ENCODE measurements around the gene SEC24D. TPM values are rescaled to one million over a fixed set of nuclear protein-coding genes. Genes with fewer than 3 reads are reported as not detected.

SEC24D gene
- total and polyA plus RNA-seq, 2 of the 8 experiments (the other 6 are each of a cell fraction or from before 2014, with no cell fraction given) = 28.9 to 91.6 TPM

DNA sequence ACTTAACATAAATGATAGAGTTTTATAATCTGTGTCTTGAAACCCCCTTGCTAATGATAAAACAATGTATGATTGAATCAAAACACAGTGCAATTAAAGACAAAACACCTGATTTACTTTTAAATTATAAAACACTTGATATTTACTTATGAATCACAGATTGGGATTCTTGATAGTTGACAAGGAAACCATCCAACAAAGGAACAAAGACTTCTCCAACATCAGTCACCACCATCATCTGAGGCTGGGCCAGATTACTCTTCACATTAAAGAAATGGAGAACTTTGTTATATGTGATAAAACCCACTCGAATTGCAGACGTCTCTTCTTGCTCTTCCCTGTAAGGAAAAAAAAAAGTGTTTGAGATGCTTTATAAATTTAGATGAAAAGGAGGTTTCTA lies 83.4 kb downstream of the SEC24D start:
- WGBS, 2 experiments (ENCODE audit: extremely low coverage in 1 of 2, insufficient coverage in 1 of 2, insufficient read length in 1 of 2, insufficient replicate concordance in 2 of 2, low coverage in 1 of 2, low lambda C conversion rate in 2 of 2, missing lambda C conversion rate in 1 of 2) = 91% methylated on average over 2 of the region's 2 CpGs; no CpG with 5 or more reads in 1 of the 2 experiments
- DNase-seq (ENCODE audit: low read depth in 1 of 2, low spot score in 2 of 2) (no peak), FAIRE-seq (no peak)
- Histone ChIP-seq H3K79me1 (ENCODE audit: low read depth, low read length) (no peaks in the 10 kb centered on the region), H3K23ac (ENCODE audit: insufficient read length) (no peak overlapping the region), H4K8ac (ENCODE audit: extremely low read depth, insufficient read depth, low read length) (no peak overlapping the region), H4K5ac (ENCODE audit: insufficient read length, low read depth, low read length) (no peak overlapping the region), H3K4me3 (ENCODE audit: extremely low read depth in 1 of 4, insufficient read depth in 2 of 4, low read depth in 3 of 4, low read length in 4 of 4) (no peak overlapping the region), H2BK5ac (ENCODE audit: low read depth, low read length) (no peak overlapping the region), H3K27ac (ENCODE audit: low read depth, low read length) (no peak overlapping the region), H3K9ac (replicated peaks in 1 of 4; ENCODE audit: extremely low read depth in 1 of 4, low read depth in 3 of 4, low read length in 3 of 4) (no peak overlapping the region), H2AFZ (ENCODE audit: low read length) (no peak overlapping the region), H4K20me1 (replicated peaks in 1 of 2; ENCODE audit: control insufficient read depth in 1 of 2, insufficient read depth in 2 of 2, low read length in 2 of 2) (no peaks in the 10 kb centered on the region), H2BK20ac (ENCODE audit: low read length) (no peak overlapping the region), H2AK5ac (ENCODE audit: low read depth, low read length) (no peak overlapping the region), H2BK120ac (replicated peaks; ENCODE audit: low read depth, low read length) (no peak overlapping the region), H3K9me3 (ENCODE audit: insufficient read depth in 2 of 2, low read depth in 1 of 2, low read length in 1 of 2) (no peaks in the 10 kb centered on the region), H3K4ac (replicated peaks; ENCODE audit: insufficient read length, low read depth, low read length) (no peak overlapping the region), H3K18ac (ENCODE audit: extremely low read depth, low read length) (no peak overlapping the region), H3K23me2 (ENCODE audit: low read depth, low read length) (no peaks in the 10 kb centered on the region), H2BK15ac (ENCODE audit: low read length) (no peak overlapping the region), H3K79me2 (ENCODE audit: control insufficient read depth in 1 of 2, insufficient read depth in 2 of 2, low read length in 2 of 2) (no peaks in the 10 kb centered on the region), H2BK12ac (ENCODE audit: low read depth, low read length) (no peak overlapping the region), H3K27me3 (replicated peaks in 1 of 4; ENCODE audit: control insufficient read depth in 3 of 4, extremely low read depth in 1 of 4, insufficient read depth in 3 of 4, low read length in 3 of 4) (no peaks in the 10 kb centered on the region), H3K14ac (ENCODE audit: insufficient read length) (no peak overlapping the region), H3K36me3 (ENCODE audit: control insufficient read depth in 2 of 4, insufficient read depth in 4 of 4, low read length in 3 of 4) (peaks cover 4 to 35% (median 19%) of the 10 kb centered on the region in 4 experiments), H3K4me1 (replicated peaks in 1 of 4; ENCODE audit: control insufficient read depth in 3 of 4, insufficient read depth in 4 of 4, low read length in 3 of 4) (peaks cover 0 to 4% (median 0%) of the 10 kb centered on the region in 4 experiments; a peak in 2 of 7 replicates), H3K56ac (replicated peaks; ENCODE audit: insufficient read length, low read depth, low read length) (no peak overlapping the region), H4K91ac (replicated peaks; ENCODE audit: insufficient read length, low read length) (no peak overlapping the region), H3K4me2 (ENCODE audit: insufficient read depth in 1 of 2, low read depth in 2 of 2, low read length in 2 of 2) (no peak overlapping the region)
- ChIA-PET POLR2A (ENCODE audit: partially characterized antibody) (no interaction called here), CTCF (ENCODE audit: partially characterized antibody) (interaction anchor here (0.5 to 1.2 kb wide), 3 partner anchors 10 to 215 kb away, joined by 3 to 4 read pairs (median 3); no protein-coding TSS in a partner anchor)
- TF ChIP-seq, protein P1, sequence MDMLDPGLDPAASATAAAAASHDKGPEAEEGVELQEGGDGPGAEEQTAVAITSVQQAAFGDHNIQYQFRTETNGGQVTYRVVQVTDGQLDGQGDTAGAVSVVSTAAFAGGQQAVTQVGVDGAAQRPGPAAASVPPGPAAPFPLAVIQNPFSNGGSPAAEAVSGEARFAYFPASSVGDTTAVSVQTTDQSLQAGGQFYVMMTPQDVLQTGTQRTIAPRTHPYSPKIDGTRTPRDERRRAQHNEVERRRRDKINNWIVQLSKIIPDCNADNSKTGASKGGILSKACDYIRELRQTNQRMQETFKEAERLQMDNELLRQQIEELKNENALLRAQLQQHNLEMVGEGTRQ (IDR thresholded peaks at IDR 0.05; ENCODE audit: low read length) = no peak
